Measurements from ENCODE around the gene SH2D1A.

The SH2D1A gene

DNA sequence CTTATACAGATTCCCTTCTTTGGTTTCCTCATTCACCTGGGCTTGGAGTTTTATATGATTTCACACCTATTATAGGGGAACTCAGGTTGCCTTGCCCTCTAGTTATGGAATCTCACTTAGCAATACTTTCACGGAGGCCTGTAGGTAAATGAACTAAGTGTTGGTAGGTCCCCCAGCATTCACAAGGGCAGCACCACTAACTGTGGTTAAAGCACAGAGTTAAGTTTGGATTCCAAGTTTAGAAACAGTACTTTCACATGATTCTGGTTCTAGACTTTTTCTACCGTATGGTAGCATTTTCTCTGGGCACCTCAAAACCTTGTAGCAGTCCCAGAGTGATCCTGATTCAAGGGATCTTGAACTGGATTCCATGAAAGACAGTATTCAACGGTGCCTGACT lies 46.4 kb downstream of the SH2D1A start:
- DNase-seq (ENCODE audit: extremely low spot score) = no peak
- TF ChIP-seq FOXA1 (IDR thresholded peaks at IDR 0.05) (no peak), FOXK2 (IDR thresholded peaks at IDR 0.05) (no peak), L3MBTL2 (conservative IDR thresholded peaks at IDR 0.05) (no peak), FOXM1 (IDR thresholded peaks at IDR 0.05; ENCODE audit: borderline replicate concordance) (no peak), HDGF (IDR thresholded peaks at IDR 0.05; ENCODE audit: borderline replicate concordance) (no peak), LEF1 (IDR thresholded peaks at IDR 0.05; ENCODE audit: borderline replicate concordance) (no peak), TARDBP (IDR thresholded peaks at IDR 0.05) (no peak)
- TF ChIP-seq, protein P1, sequence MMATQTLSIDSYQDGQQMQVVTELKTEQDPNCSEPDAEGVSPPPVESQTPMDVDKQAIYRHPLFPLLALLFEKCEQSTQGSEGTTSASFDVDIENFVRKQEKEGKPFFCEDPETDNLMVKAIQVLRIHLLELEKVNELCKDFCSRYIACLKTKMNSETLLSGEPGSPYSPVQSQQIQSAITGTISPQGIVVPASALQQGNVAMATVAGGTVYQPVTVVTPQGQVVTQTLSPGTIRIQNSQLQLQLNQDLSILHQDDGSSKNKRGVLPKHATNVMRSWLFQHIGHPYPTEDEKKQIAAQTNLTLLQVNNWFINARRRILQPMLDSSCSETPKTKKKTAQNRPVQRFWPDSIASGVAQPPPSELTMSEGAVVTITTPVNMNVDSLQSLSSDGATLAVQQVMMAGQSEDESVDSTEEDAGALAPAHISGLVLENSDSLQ (IDR thresholded peaks at IDR 0.05) = no peak
- POLR2A ChIA-PET = no interaction called here
- CTCF ChIA-PET = no interaction called here

DNA sequence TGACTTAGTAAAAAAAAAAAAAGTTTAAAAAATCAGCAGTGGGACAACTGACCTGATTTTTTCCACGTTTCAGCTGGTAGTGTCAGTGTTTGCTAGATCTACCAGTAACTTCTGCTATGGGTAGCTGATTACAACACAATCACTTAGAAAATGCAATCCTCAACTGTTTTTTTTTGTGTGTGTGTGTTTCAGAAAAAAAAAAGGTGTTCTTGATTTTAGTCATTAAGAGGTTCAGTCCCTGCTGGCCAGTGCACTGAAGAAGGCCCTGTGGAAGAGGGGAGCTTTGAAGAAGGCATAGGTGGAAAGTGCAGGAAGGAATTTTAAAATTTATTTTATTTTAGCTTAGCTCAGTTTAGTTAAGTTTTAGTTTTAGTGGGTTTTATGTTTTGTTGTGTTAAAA lies 46.9 kb downstream of the SH2D1A start:
- TF ChIP-seq L3MBTL2 (conservative IDR thresholded peaks at IDR 0.05) (no peak), FOXA1 (IDR thresholded peaks at IDR 0.05) (no peak), HDGF (IDR thresholded peaks at IDR 0.05; ENCODE audit: borderline replicate concordance) (no peak), SP1 (IDR thresholded peaks at IDR 0.05) (no peak), ARNT (IDR thresholded peaks at IDR 0.05) (no peak), BHLHE40 (IDR thresholded peaks at IDR 0.05; ENCODE audit: borderline replicate concordance) (no peak), TARDBP (IDR thresholded peaks at IDR 0.05) (no peak), NFRKB (IDR thresholded peaks at IDR 0.05) (no peak), CTBP1 (IDR thresholded peaks at IDR 0.05; ENCODE audit: borderline replicate concordance) (no peak), LEF1 (IDR thresholded peaks at IDR 0.05; ENCODE audit: borderline replicate concordance) (no peak), SUZ12 (IDR thresholded peaks at IDR 0.05) (no peak), FOXM1 (IDR thresholded peaks at IDR 0.05; ENCODE audit: borderline replicate concordance) (no peak), ELF4 (IDR thresholded peaks at IDR 0.05) (no peak)
- TF ChIP-seq, protein P1 (IDR thresholded peaks at IDR 0.05) = no peak
- DNase-seq (ENCODE audit: extremely low spot score) = no peak
- ChIA-PET CTCF (no interaction called here), POLR2A (no interaction called here)

DNA sequence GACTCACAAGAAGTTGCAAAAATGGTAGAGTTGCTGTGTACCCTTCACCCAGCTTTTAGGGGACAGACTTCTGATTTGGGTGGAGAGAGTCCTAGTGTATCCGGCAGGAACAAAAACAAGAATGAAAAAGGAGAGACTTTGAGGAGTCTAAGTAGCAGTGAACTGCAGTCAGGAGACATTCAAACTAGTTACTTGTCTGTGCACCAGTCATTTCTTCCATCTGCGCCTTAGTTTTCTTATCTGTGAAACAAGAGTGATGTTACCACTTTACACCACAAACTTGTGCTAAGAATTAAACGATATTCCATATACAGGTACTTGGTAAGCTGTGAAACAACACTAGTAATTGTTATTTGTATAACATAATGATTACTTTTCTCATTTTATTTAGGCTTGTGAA lies 47.3 kb downstream of the SH2D1A start:
- ChIA-PET POLR2A (no interaction called here), CTCF (no interaction called here)
- no peak for TF ChIP-seq HDGF (IDR thresholded peaks at IDR 0.05; ENCODE audit: borderline replicate concordance)
- no peak for TF ChIP-seq ZNF384 (IDR thresholded peaks at IDR 0.05)
- no peak for TF ChIP-seq FOXK2 (IDR thresholded peaks at IDR 0.05)
- no peak for TF ChIP-seq FOXM1 (IDR thresholded peaks at IDR 0.05; ENCODE audit: borderline replicate concordance)
- TF ChIP-seq SUZ12 (IDR thresholded peaks at IDR 0.05) = no peak
- TF ChIP-seq TARDBP (IDR thresholded peaks at IDR 0.05) = no peak
- no peak for TF ChIP-seq ARNT (IDR thresholded peaks at IDR 0.05)
- no peak for TF ChIP-seq SP1 (IDR thresholded peaks at IDR 0.05)
- DNase-seq (ENCODE audit: extremely low spot score) = no peak

DNA sequence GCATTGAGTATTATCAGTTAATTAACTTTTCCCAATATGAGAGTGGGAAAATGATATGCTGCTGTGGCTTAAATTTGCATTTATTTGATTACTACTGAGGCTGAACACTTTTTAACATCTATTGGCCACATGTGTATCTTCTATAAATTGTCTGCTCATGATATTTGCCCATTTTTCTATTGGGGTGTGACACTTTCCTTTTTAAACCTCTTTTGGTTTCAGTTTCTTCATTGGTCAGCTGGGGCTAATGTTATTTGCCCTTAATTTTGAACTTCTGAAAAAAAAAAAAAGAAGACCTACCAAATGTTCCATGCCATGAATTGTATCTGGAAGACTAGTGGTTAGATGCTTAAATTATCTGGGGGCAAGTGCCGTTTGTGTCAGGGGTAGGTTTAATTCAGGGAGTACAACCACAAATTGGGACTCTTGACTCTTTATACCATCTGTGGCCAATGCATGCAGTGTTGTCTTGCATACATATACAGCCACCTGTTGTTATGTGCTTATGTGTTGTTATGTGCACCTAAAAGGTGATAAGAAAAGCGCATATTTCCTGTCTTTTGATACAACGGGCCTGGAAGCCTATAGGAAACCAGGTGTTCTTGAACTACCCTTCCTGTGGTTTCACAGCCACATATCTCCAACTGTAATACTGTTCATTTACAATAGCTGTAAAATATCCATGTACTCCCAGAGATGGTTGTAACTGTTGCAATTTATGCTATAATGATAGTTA lies 49.0 kb downstream of the SH2D1A start:
- POLR2A ChIA-PET = no interaction called here
- CTCF ChIA-PET = no interaction called here
- TF ChIP-seq SUZ12 (IDR thresholded peaks at IDR 0.05) (no peak), CTBP1 (IDR thresholded peaks at IDR 0.05; ENCODE audit: borderline replicate concordance) (no peak), HDGF (IDR thresholded peaks at IDR 0.05; ENCODE audit: borderline replicate concordance) (no peak), BHLHE40 (IDR thresholded peaks at IDR 0.05; ENCODE audit: borderline replicate concordance) (no peak), FOXK2 (IDR thresholded peaks at IDR 0.05) (no peak), LEF1 (IDR thresholded peaks at IDR 0.05; ENCODE audit: borderline replicate concordance) (no peak), FOXA1 (IDR thresholded peaks at IDR 0.05) (no peak), TARDBP (IDR thresholded peaks at IDR 0.05) (no peak), ARNT (IDR thresholded peaks at IDR 0.05) (no peak), SP1 (IDR thresholded peaks at IDR 0.05) (no peak), L3MBTL2 (conservative IDR thresholded peaks at IDR 0.05) (no peak)
- no peak for DNase-seq (ENCODE audit: extremely low spot score)

DNA sequence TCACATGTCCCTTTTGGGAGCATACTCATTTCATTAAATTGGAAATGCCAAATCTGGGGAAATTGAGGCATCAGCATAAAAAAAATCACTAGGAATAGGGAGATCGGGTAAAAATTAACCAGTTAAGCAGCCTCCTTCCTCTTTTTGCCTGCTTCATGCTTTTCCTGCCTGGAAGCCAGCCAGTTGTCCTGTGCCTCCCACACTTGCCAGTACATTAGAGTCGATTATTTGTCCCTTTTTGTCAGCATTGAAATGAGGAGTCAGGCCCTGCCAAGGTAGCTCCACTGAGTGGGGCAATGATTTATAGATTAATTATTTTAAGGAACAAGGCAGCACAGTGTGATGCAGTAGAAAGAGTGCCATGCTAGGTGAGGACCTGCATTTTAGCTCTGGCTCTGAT lies 55.3 kb downstream of the SH2D1A start:
- CTCF ChIA-PET = no interaction called here
- TF ChIP-seq FOXM1 (IDR thresholded peaks at IDR 0.05; ENCODE audit: borderline replicate concordance) = no peak
- TF ChIP-seq SUZ12 (IDR thresholded peaks at IDR 0.05) = no peak
- TF ChIP-seq FOXA1 (IDR thresholded peaks at IDR 0.05) = no peak
- TF ChIP-seq HDGF (IDR thresholded peaks at IDR 0.05; ENCODE audit: borderline replicate concordance) = no peak
- no peak for TF ChIP-seq ARNT (IDR thresholded peaks at IDR 0.05)
- POLR2A ChIA-PET = no interaction called here
- no peak for DNase-seq (ENCODE audit: extremely low spot score)

DNA sequence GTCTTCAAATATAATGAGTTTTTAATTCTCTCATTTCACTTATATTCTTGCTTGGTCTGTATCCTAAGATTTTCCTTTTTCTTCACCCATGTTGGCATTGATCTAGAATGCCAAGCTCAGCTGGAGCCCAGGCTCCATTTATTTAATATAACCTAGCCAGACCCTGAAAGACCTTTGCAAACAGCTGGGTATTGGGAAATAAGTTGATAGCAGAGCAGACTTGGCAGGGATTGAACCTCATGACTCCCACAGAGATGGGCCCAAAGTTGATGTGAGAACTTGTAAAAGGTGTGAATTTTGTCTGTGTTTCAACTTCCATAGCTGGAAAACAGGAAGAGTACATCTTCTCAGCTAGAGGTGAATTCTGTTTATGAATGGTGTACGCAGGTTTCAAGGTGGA lies 59.5 kb downstream of the SH2D1A start:
- CTCF ChIA-PET = interaction anchor here (0.6 to 1.5 kb wide), 2 partner anchors 28 to 725 kb away, joined by 3 to 7 read pairs; no protein-coding TSS in a partner anchor
- no peak for DNase-seq (ENCODE audit: extremely low spot score)
- POLR2A ChIA-PET = no interaction called here
- TF ChIP-seq NFRKB (IDR thresholded peaks at IDR 0.05) (no peak), FOXM1 (IDR thresholded peaks at IDR 0.05; ENCODE audit: borderline replicate concordance) (no peak), CTBP1 (IDR thresholded peaks at IDR 0.05; ENCODE audit: borderline replicate concordance) (no peak), ZNF384 (IDR thresholded peaks at IDR 0.05) (no peak), SP1 (IDR thresholded peaks at IDR 0.05) (no peak), HDGF (IDR thresholded peaks at IDR 0.05; ENCODE audit: borderline replicate concordance) (no peak), TARDBP (IDR thresholded peaks at IDR 0.05) (no peak), FOXK2 (IDR thresholded peaks at IDR 0.05) (no peak), ELF4 (IDR thresholded peaks at IDR 0.05) (no peak), LEF1 (IDR thresholded peaks at IDR 0.05; ENCODE audit: borderline replicate concordance) (no peak), FOXA1 (IDR thresholded peaks at IDR 0.05) (no peak), SUZ12 (IDR thresholded peaks at IDR 0.05) (no peak), BHLHE40 (IDR thresholded peaks at IDR 0.05; ENCODE audit: borderline replicate concordance) (no peak), ARNT (IDR thresholded peaks at IDR 0.05) (no peak), L3MBTL2 (conservative IDR thresholded peaks at IDR 0.05) (no peak)
- TF ChIP-seq, protein P1 (IDR thresholded peaks at IDR 0.05) = no peak

Data from HEK293T (cell line).